GM12878 (cell line): ENCODE data around the gene ZFP37. TPM values are rescaled to one million over a fixed set of nuclear protein-coding genes. Genes with fewer than 3 reads are reported as not detected.

ENCODE experiments used
- ATAC-seq: fragments of 200-7000 bp; cut with Tn5 transposase; 3 replicates; pipeline ENCODE4 v1.9.1; 2020; ENCODE audit warnings: mild to moderate bottlenecking, moderate library complexity
- BruUV-seq: library from RNA; stranded (reverse); fragments of 400-500 nt; replicated peaks from 2 replicates; lab custom pipeline; 2021; lab: Mats Ljungman, UMichigan
- CTCF ChIA-PET: fragments of 300-600 bp; sonication (Branson Sonifier 250); formaldehyde crosslinking; extraction: SDS; loops from one replicate; lab custom pipeline; 2021; ENCODE audit warnings: inconsistent platforms; lab: Yijun Ruan, JAX
- POLR2A ChIA-PET: fragments of 350-600 bp; formaldehyde crosslinking; extraction: SDS; loops from one replicate; lab custom pipeline; 2021; ENCODE audit warnings: inconsistent platforms; lab: Charles Lee
- RAD21 ChIA-PET: fragments of 300-600 bp; sonication (Branson Sonifier 250); formaldehyde crosslinking; loops from one replicate; lab custom pipeline; 2023; ENCODE audit warnings: antibody characterized with exemption; ENCODE audit not compliant: unreplicated experiment; lab: Charles Lee
- SMC1A ChIA-PET: fragments of 300-600 bp; sonication (Branson Sonifier 250); formaldehyde crosslinking; loops from one replicate; lab custom pipeline; 2023; ENCODE audit not compliant: unreplicated experiment, uncharacterized antibody; lab: Charles Lee
- DNase-seq: peaks from one replicate; pipeline ENCODE4 v3.0.0-alpha.2; 2011; ENCODE audit warnings: low read depth, low spot score
- FAIRE-seq: peaks from 3 replicates; lab custom pipeline; 2011; peaks lifted over from hg19 to GRCh38; lab: Jason Lieb, UNC
- H2AFZ ChIP-seq: 2 replicates; pipeline ENCODE4 v1.6.0; 2011; ENCODE audit warnings: low read depth, low read length, control low read depth; ENCODE audit not compliant: control insufficient read depth
- H3K27ac ChIP-seq: 2 replicates; pipeline ENCODE4 v1.5.1; 2011; ENCODE audit warnings: control low read depth; ENCODE audit not compliant: control insufficient read depth, insufficient read depth
- H3K27me3 ChIP-seq, 2 experiments: replicated peaks in 1 of 2; 2 replicates each; pipeline versions ENCODE4 v1.6.0 to v1.6.1; 2011; ENCODE audit warnings: low read length in 1 of 2; ENCODE audit not compliant: control insufficient read depth in 2 of 2, insufficient read depth in 2 of 2
- H3K36me3 ChIP-seq, 2 experiments: 2 replicates each; pipeline ENCODE4 v1.5.1; 2011; ENCODE audit warnings: low read length in 1 of 2; ENCODE audit not compliant: control insufficient read depth in 2 of 2, insufficient read depth in 2 of 2
- H3K4me1 ChIP-seq: 2 replicates; pipeline ENCODE4 v1.6.1; 2011; ENCODE audit warnings: mild to moderate bottlenecking, low read length, moderate library complexity, mixed read lengths; ENCODE audit not compliant: control insufficient read depth, insufficient read depth
- H3K4me2 ChIP-seq: 2 replicates; pipeline ENCODE4 v1.6.0; 2011; ENCODE audit warnings: control low read depth; ENCODE audit not compliant: control insufficient read depth, insufficient read depth
- H3K4me3 ChIP-seq: fragments of 200-600 bp; sonication (generic); 2 replicates; pipeline ENCODE4 v1.5.1; 2016
- H3K79me2 ChIP-seq: 2 replicates; pipeline ENCODE4 v1.6.0; 2011; ENCODE audit warnings: low read length; ENCODE audit not compliant: control insufficient read depth, insufficient read depth
- H3K9ac ChIP-seq: 2 replicates; pipeline ENCODE4 v1.8.0; 2011; ENCODE audit warnings: low read length, control low read depth, mixed read lengths; ENCODE audit not compliant: control insufficient read depth, insufficient read depth
- H3K9me3 ChIP-seq: replicated peaks from 3 replicates; pipeline ENCODE4 v1.5.1; 2011; ENCODE audit warnings: mild to moderate bottlenecking, low read length; ENCODE audit not compliant: control insufficient read depth, insufficient read depth
- H4K20me1 ChIP-seq: 2 replicates; pipeline ENCODE4 v1.6.0; 2011; ENCODE audit not compliant: control insufficient read depth, insufficient read depth
- EGR1 ChIP-seq, 2 experiments: IDR thresholded peaks; 1 replicate in 1 of 2; 2 replicates in 1 of 2; pipeline ENCODE4 v1.6.1; 2011 to 2012; ENCODE audit warnings: low read depth in 2 of 2, low read length in 2 of 2, borderline replicate concordance in 1 of 2, mild to moderate bottlenecking in 1 of 2, moderate library complexity in 1 of 2
- HDGF ChIP-seq: fragments of 450-650 bp; IDR thresholded peaks from 2 replicates; pipeline ENCODE4 v1.6.1; 2016; ENCODE audit warnings: antibody characterized with exemption
- IRF3 ChIP-seq: fragments of 450-650 bp; IDR thresholded peaks from 2 replicates; pipeline ENCODE4 v1.6.1; 2014; ENCODE audit warnings: mild to moderate bottlenecking
- MLLT1 ChIP-seq: fragments of 450-650 bp; IDR thresholded peaks from 2 replicates; pipeline ENCODE4 v1.6.1; 2016; ENCODE audit warnings: mild to moderate bottlenecking
- NKRF ChIP-seq: fragments of 450-650 bp; conservative IDR thresholded peaks from 2 replicates; pipeline ENCODE4 v1.6.1; 2017; ENCODE audit warnings: mild to moderate bottlenecking, moderate library complexity
- WGBS: methylation state at CpG from one replicate; pipeline ENCODE4 v1.1.6; 2016; ENCODE audit warnings: low lambda C conversion rate; ENCODE audit not compliant: insufficient replicate concordance, insufficient coverage; ENCODE audit errors: missing lambda C conversion rate; 5-methylcytosine and 5-hydroxymethylcytosine counted together
- in situ Hi-C: fragments of 300-500 bp; cut with MboI; formaldehyde crosslinking; loops from 9 replicates; pipeline ENCODE4 v1.14.3; 2018; ENCODE audit warnings: mixed read lengths
- intact Hi-C: fragments of 100-400 bp; cut with micrococcal nuclease; formaldehyde crosslinking; loops from one replicate; pipeline ENCODE4 v1.14.2; 2022; ENCODE audit not compliant: unreplicated experiment
- polyA plus RNA-seq, 11 experiments: library from polyadenylated mRNA; depleted of rRNA in 4 of 11; unstranded in 6 of 11; stranded (reverse) in 5 of 11; fragments of >200 nt; fragmentation: Nextera tagmentation in 4 of 11; fragmentation: Illumina TruSeq in 1 of 11; extraction: Ambion mirVana in 4 of 11; extraction: Trizol in 1 of 11; gene quantifications; 1 replicate in 1 of 11; 2 replicates in 10 of 11; pipeline versions ENCODE4 v1.2.1 to v1.2.3, GENCODE V29; 2011 to 2016; ENCODE audit warnings: inconsistent platforms in 2 of 11, missing spikeins in 2 of 11, low read depth in 1 of 11
- total RNA-seq, 4 experiments: library from RNA; depleted of rRNA in 3 of 4; stranded (reverse); fragments of >200 nt in 3 of 4; fragmentation: Illumina TruSeq in 1 of 4; extraction: Trizol in 1 of 4; gene quantifications; 2 replicates each; pipeline versions ENCODE4 v1.2.1 to v1.2.3, GENCODE V29; 2013 to 2021

The ZFP37 gene
- total and polyA plus RNA-seq, 10 of the 15 experiments (the other 5 are each of a cell fraction or from before 2014, with no cell fraction given) = 0.47 to 1.7 (median 1.4) TPM; not detected in 1

DNA sequence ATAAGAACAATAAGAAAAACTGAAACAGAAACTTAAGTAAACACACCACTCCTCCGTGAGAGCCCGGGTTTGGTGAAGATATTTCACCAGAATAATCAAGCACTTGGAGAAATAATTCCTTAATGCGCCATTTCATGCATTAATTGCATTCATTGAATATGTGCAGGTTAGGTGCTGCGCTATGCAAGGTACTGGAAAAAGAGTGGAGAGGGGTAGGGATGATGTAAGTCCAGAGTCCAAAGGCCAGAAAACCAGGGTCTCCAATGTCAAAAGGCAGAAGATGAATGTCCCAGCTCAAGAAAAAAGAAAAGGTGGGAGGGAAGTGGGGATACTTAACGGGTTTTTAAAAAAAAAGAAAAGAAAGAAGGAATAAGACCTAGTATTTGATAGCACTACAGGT is 669 bp upstream of the ZFP37 start:
- no peak for DNase-seq
- ATAC-seq = no peak
- H3K4me2 ChIP-seq = peak overlapping the region; percentile 53; the same call in 1 of the 2 replicates
- BruUV-seq = no TSS peak
- in situ Hi-C loops = no loop called here
- intact Hi-C loops = no loop called here
- no peaks in the 10 kb centered on the region for H3K36me3 ChIP-seq
- TF ChIP-seq MLLT1 = no peak
- no peak for TF ChIP-seq EGR1 (IDR thresholded peaks at IDR 0.05; ENCODE audit: borderline replicate concordance in 1 of 2, low read depth in 2 of 2, low read length in 2 of 2)
- no peak for TF ChIP-seq HDGF
- TF ChIP-seq NKRF = no peak
- no peak for TF ChIP-seq IRF3
- no peaks in the 10 kb centered on the region for H3K27me3 ChIP-seq
- peak overlapping the region; percentile 45; the same call in 1 of the 2 replicates for H3K9ac ChIP-seq
- H3K79me2 ChIP-seq = no peaks in the 10 kb centered on the region
- 20% methylated on average over 5 of the region's 5 CpGs for WGBS
- POLR2A ChIA-PET = no interaction called here
- H3K27ac ChIP-seq = peak overlapping the region; percentile 60; the same call in 1 of the 2 replicates
- CTCF ChIA-PET = no interaction called here
- RAD21 ChIA-PET = no interaction called here
- H3K4me3 ChIP-seq = peak overlapping the region; percentile 66
- no peak for FAIRE-seq
- no peaks in the 10 kb centered on the region for H4K20me1 ChIP-seq
- H3K4me1 ChIP-seq = no peaks in the 10 kb centered on the region
- H2AFZ ChIP-seq = peak overlapping the region; percentile 94
- H3K9me3 ChIP-seq = peaks cover 6% of the 10 kb centered on the region; the same call in 2 of the 3 replicates
- SMC1A ChIA-PET = no interaction called here
